GM21528 (cell line): Measurements from ENCODE around the gene CERS4.
A peak's percentile ranks its signal among the peaks of the same experiment; 100 is the strongest.
"Not testable (repeated sequence)": the region's sequence is repeated elsewhere in the genome, so short reads cannot be mapped to it uniquely, and the experiment has no call there.

Experiments
- ATAC-seq: cut with Tn5 transposase; IDR thresholded peaks from one replicate; pipeline ENCODE4 v1.9.1; 2021; ENCODE audit warnings: mild to moderate bottlenecking, moderate library complexity; ENCODE audit not compliant: unreplicated experiment, low FRiP score

Gene CERS4

GRCh38 chr19:8259142-8259921, 50.2 kb downstream of the CERS4 start:
- ATAC-seq = no peak

DNA sequence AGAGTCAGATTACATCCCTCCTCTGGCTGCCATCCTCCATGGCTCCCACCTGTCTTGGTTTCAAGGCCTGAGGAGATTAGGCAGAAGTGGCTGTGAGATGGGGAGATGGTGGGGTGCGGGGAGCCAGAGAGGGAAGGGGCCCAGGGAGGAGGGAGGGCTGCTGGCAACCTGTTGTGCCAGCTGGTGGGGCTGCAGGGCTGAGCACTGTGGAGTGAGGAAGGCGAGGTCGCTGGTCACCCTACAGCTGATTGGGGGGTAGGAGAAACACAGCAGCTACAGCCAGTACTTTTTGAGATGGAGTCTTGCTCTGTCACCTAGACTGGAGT, 50.7 kb downstream of the CERS4 start:
- no peak for ATAC-seq

- ATAC-seq = no peak
Measured at GRCh38 chr19:8261347-8261746, 52.2 kb downstream of the CERS4 start.

DNA sequence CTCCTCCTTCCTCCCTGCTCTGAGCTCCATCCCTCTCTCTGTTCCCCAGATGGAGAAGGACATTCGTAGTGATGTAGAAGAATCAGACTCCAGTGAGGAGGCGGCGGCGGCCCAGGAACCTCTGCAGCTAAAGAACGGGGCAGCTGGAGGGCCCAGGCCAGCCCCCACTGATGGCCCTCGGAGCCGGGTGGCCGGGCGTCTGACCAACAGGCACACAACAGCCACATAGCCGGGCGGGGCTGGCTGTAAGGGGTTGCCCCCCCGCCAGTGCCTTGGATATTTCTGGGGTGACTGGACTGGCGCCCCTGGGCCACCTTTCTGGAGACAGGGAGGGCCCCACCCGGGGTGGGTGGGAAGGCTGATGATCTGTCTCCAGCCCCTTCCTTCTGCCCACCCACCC, 52.7 kb downstream of the CERS4 start:
- no peak for ATAC-seq

DNA sequence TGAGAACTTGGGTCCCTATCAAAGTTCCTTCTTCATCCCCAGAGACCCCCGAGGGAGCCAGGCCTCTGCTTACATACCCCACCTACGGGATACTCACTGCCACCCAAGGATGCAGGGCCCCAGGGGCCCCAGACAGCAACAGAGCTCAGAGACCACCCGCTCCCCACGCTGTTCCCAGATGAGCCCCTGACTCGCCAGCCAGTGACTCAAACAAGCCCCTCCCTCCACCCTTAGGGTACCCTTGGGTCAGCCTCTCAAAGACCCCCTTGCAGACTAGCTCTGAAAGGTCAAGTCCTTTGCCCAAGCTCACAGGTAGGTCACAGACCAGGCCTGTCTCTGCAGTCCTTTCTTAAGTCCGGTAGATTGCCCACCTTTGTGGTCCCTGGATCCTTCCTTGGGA, 53.3 kb downstream of the CERS4 start:
- ATAC-seq = no peak

DNA sequence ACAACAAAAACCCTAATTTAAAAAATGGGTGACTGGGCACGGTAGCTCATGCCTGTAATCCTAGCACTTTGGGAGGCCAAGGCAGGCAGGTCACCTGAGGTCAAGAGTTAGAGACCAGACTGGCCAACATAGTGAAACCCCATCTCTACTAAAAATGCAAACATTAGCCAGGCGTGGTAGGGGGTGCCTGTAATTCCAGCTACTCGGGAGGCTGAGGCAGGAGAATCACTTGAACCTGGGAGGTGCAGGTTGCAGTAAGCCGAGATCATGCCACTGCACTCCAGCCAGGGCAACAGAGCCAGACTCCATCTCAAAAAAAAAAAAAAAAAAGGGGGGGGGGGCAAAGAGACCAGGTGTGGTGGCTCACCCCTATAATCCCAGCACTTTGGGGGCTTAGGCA, 55.1 kb downstream of the CERS4 start:
- ATAC-seq = not testable (repeated sequence)

DNA sequence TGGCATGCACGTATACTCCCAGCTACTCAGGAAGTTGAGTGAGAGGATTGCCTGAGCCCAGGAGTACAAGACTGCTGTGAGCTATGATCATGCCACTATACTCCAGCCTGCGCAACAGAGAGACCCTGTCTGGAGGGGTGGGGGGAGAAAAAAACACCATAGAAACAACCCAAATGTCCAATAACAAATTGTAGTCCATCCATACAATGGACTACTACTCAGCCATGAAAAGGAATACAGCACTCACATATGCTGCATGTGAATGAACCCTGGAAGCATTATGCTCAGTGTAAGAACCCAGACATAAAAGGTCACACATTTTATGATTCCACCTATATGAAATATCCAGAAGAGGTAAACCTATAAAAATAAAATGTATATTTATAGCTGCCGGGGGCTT, 56.7 kb downstream of the CERS4 start:
- no peak for ATAC-seq

DNA sequence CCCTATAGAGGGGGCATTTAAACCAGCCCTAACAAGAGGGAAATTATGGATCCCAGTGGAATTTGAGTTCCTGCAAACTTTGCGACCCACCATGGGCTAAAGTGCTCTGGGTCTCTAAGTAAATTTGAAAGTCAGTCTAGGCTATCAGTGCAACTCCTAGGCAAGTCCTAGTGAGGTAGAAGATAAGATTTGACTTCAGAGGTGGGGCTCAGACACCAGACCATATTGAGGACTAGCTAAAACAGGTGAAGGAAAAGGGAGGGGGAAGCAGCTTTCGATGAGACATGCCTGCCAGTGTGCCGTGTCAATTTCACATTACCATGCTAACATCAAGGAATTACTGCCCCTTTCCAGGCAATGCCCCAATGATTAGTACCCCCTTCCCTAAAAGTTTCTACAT, 60.6 kb downstream of the CERS4 start:
- no peak for ATAC-seq

GRCh38 chr19:8276508-8276907, 67.3 kb downstream of the CERS4 start:
- not testable (repeated sequence) for ATAC-seq

GRCh38 chr19:8291337-8291736, 82.2 kb downstream of the CERS4 start:
- ATAC-seq = not testable (repeated sequence)

DNA sequence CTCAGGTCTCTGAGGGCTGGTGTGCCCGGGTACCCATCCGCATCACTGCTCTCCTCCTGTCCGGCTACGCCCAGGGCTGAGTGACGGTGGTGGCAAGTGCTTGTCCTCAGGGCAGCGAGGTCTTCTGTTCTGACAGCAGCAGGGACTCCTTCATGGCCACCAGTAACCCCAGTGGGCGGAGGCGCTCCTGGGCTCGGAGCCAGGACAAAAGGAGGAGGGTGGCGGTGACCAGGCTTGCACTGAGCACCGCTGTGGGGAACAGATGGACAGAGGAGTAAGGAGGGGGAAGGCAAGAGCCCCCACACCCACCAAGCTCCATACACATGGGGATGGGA, 93.2 kb downstream of the CERS4 start:
- no peak for ATAC-seq

DNA sequence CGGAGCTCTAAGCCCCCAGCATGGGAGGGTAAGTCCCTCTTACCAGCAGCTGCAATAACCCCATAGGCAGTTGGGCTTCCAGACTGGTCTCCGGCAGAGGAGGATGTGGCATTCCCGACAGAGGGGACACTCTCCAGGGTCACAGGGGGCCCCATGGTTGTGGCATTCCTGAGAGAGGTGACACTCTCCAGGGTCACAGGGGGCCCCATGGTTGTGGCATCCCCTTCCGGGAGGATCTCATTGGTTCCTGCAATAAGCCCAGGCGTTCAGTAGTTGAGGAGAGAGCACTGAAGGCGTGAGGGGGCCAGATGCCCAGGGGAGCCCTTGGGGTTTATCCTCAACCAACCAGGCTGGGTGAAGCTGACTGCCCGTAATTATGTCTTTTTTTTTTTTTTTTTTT, 93.6 kb downstream of the CERS4 start:
- no peak for ATAC-seq

GRCh38 chr19:8304841-8305621, 95.9 kb downstream of the CERS4 start:
- no peak for ATAC-seq

GRCh38 chr19:8305798-8306197, 96.6 kb downstream of the CERS4 start:
- ATAC-seq = no peak

DNA sequence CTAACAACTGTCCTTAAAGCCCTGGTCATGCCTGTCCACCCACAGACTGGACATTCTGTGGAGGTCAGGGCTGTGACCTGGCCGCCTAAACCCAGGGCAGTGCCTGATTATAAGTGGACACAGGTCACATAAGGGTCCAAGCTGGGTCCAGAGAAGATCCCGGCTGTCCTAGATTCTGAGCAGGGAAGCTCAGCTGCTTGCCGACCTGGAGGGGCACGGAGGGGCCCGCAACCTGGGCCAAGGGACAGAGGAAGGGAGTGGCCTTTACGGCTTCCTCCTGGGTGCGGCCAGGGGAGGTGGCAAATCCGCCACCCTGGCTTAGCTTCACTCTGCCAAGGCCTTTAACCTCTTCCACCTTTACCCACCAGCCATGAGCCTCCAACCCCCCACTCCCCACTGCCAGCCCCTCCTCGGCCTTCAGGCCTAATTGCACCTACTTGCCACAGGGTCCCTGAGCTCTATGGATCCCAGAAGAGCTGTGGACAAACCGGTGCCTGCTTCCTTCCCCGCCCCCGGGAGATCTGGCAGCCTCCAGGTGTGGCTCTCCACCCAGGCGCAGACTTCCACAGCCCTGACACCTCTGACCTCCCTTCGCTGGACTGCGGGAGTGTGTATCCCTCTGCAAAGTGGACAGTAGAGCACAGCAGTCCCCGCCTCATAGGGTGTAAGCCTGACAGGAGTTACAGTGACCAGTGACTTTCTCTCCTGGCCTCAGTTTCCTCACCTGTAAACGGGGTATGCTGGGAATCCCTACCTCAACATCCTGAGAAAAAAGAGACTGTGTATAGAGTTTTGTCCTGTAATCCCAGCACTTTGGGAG, 97.3 kb downstream of the CERS4 start:
- ATAC-seq = no peak

DNA sequence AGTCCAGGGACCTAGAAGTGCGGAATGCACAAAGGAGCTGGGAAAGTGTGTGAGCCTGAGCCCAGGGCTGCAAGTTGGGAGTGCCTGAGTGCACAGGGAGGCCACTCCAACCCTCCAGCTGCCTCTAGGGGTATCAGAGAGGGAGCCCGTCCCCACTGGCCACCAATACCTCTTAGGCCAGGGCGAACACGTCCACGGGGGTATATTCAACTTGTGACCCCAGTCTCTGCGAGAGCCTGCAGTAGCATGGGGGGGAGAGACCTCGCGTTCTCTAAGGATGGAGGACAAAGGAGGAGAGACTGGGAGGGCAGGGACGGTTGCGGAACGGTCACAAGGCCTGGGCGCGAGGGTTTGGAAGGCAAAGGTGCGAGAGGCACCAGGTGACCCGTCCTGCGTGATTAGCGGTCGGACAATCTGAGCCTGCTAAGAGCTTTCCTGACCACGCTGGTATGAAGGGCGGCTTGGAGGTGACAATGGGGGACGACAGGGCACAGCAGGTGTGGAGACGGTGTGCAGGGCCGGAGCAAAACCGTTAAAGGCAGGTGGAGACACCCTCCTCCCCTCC, 98.3 kb downstream of the CERS4 start:
- no peak for ATAC-seq

GRCh38 chr19:8307965-8308866, 99.0 kb downstream of the CERS4 start, which contains the start of gene CD320:
Gene CD320, minus strand, starts transcription at chr19:8308358. Its CDS starts 68 bp downstream, at chr19:8308290.
- peak; percentile 62 for ATAC-seq

- ATAC-seq = no peak
Measured at GRCh38 chr19:8308891-8309291, 99.7 kb downstream of the CERS4 start.

DNA sequence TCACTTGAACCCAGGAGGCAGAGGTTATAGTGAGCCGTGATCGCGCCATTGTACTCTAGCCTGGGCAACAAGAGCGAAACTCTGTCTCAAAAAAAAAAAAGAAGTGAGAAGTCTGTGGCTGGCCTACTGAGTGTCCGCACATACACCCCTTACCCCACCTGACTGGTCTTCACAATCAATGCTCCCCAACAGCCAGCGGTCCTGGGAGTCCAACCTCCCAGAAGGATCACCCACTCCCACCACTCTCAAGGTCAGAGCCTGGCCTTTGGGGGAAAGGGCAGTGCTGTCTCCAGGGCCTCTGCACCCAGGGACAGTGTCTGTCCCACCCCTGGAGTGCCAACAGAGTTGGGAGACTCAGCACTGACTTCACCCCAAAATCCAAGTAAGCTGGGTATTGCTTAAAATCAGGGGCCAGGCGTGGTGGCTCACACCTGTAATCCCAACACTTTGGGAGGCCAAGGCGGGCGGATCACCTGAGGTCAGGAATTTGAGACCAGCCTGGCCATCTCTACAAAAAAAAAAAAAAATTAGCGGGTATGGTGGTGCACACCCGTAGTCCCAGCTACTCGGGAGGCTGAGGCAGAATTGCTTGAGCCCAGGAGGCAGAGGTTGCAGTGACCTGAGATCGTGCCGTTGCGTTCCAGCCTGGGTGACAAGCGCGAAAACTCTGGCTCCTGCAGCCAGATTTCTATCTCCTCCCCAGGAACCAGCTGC, 101.3 kb downstream of the CERS4 start:
- no peak for ATAC-seq
